ENCODE results near the gene CCDC12. TPM values are rescaled to one million over a fixed set of nuclear protein-coding genes. Genes with fewer than 3 reads are reported as not detected.

The CCDC12 gene
- total and polyA plus RNA-seq, 9 of the 15 experiments (the other 6 are each of a cell fraction or from before 2014, with no cell fraction given): 8.9 to 201 (median 86.9) TPM

- TF ChIP-seq RERE (CRISPR knock-in tag; IDR thresholded peaks at IDR 0.05; ENCODE audit: borderline replicate concordance) (no peak), RAD21 (CRISPR knock-in tag; conservative IDR thresholded peaks at IDR 0.05 in 1 of 2, IDR thresholded peaks at IDR 0.05 in 1 of 2) (peak in 1 of 2 experiments; percentile 52; a peak in 2 of 4 replicates), SLC30A9 (CRISPR knock-in tag; IDR thresholded peaks at IDR 0.05) (no peak), ZBTB7A (IDR thresholded peaks at IDR 0.05; ENCODE audit: borderline replicate concordance, control insufficient read depth, low read depth, low read length) (peak; percentile 55; the same call in 1 of the 2 replicates), REST (IDR thresholded peaks at IDR 0.05; ENCODE audit: borderline replicate concordance) (peak; percentile 20; the same call in 1 of the 2 replicates), REST (CRISPR knock-in tag; IDR thresholded peaks at IDR 0.05; ENCODE audit: low read depth) (no peak), CTCFL (IDR thresholded peaks at IDR 0.05; ENCODE audit: borderline replicate concordance, insufficient read depth, low read depth, low read length, poor library complexity, severe bottlenecking) (peak; percentile 90)
These were observed 25.9 kb upstream of the CCDC12 start (continued) for GRCh38 chr3:47002171-47003055.
